ENCODE data around the gene FNDC8.
"Not testable (repeated sequence)": the region's sequence is repeated elsewhere in the genome, so short reads cannot be mapped to it uniquely, and the experiment has no call there.

FNDC8 gene

GRCh38 chr17:35095741-35096140, 25.7 kb upstream of the FNDC8 start:
- DNase-seq = no peak

- DNase-seq = no peak
Measured at GRCh38 chr17:35097776-35098175, 23.6 kb upstream of the FNDC8 start.

- DNase-seq = no peak
Measured at GRCh38 chr17:35099908-35100307, 21.5 kb upstream of the FNDC8 start.

GRCh38 chr17:35101036-35101435, 20.4 kb upstream of the FNDC8 start:
- no peak for DNase-seq

GRCh38 chr17:35101725-35102124, 19.7 kb upstream of the FNDC8 start:
- DNase-seq = no peak

- no peak for DNase-seq
Measured at GRCh38 chr17:35103271-35103670, 18.1 kb upstream of the FNDC8 start.

- no peak for DNase-seq
Measured at GRCh38 chr17:35104844-35105450, 16.5 kb upstream of the FNDC8 start.

- not testable (repeated sequence) for DNase-seq
Measured at GRCh38 chr17:35110791-35111190, 10.6 kb upstream of the FNDC8 start.

GRCh38 chr17:35116845-35117244, 4.6 kb upstream of the FNDC8 start:
- no peak for DNase-seq

GRCh38 chr17:35117984-35118383, 3.4 kb upstream of the FNDC8 start:
- DNase-seq = peak in 1 of 2 donors; percentile 42

GRCh38 chr17:35119370-35120165, 1.8 kb upstream of the FNDC8 start, which contains the start of gene RAD51D:
RAD51D (minus strand) TSS chr17:35119860; CDS start chr17:35119613, 247 bp downstream.
- peak; percentile 80 to 82 for DNase-seq

GRCh38 chr17:35127751-35128514, 6.5 kb downstream of the FNDC8 start:
- DNase-seq = no peak

GRCh38 chr17:35129154-35129972, 7.9 kb downstream of the FNDC8 start:
- DNase-seq = no peak

- DNase-seq = no peak
Measured at GRCh38 chr17:35129973-35130351, 8.5 kb downstream of the FNDC8 start.

- DNase-seq = no peak
Measured at GRCh38 chr17:35130392-35130791, 9.0 kb downstream of the FNDC8 start.

GRCh38 chr17:35132099-35132498, 10.7 kb downstream of the FNDC8 start:
- no peak for DNase-seq

- no peak for DNase-seq
Measured at GRCh38 chr17:35132816-35133550, 11.6 kb downstream of the FNDC8 start.

- no peak for DNase-seq
Measured at GRCh38 chr17:35135322-35135721, 13.9 kb downstream of the FNDC8 start.

GRCh38 chr17:35138218-35138617, 16.8 kb downstream of the FNDC8 start:
- DNase-seq = no peak

GRCh38 chr17:35141681-35142466, 20.5 kb downstream of the FNDC8 start, which contains the start of gene NLE1:
NLE1 (minus strand) TSS chr17:35142303; CDS start chr17:35142275, 28 bp downstream.
- peak; percentile 87 to 90 for DNase-seq

GRCh38 chr17:35142467-35142796, 21.0 kb downstream of the FNDC8 start:
- no peak for DNase-seq

All from CD4-positive, alpha-beta T cell treated with Interleukin-4 for 1 hour (primary cell).